ENCODE results near the gene CUX1.

Gene CUX1

DNA sequence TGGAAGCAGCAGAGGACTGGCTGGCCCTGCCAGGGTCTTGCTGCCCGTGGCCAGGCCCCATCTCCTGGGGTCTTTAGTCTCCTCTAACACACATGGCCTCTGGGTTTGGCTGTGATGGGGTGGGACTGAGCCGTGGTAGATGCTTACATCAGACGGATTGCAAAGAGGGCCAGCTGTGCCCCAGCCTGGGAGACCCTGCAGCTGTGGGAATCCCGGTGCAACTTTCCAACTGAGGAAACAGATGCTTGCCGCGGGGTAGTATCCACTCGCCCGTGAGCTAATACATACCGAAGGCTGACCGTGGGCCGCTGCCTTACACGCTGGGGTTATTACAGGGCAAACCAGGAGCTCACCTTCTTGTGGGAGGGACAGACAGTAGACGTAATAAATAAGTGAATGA is 445.1 kb downstream of the CUX1 start:
- ATAC-seq, result no peak
- TF ChIP-seq ZNF565 (CRISPR knock-in tag; conservative IDR thresholded peaks at IDR 0.05; ENCODE audit: low read depth) (no peak), ISL1 (CRISPR knock-in tag; IDR thresholded peaks at IDR 0.05) (no peak)

DNA sequence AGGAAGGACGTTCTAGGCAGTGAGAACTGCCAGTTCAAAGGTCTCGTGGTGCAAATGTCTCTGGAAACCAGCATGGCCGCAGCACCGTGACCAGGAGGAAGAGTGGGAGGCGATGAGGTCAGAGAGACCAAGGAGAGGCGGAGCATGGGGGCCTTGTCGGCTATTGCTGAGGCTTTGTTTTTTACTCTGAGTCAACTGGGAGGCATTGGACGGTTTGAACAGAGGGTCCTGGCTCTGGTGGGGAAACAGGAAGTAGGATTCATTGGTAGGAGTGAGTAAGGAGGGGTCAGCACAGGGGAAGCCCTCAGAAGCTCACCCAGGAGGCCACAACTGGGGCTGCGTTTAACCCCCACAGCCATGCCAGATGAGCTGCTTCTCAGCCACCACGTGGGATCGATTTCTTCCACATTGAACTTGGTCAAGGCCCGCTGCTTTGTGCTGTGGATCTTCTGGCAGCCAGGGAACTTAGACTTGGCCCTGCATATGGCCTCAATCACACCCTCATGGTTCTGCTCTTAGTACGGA is 447.0 kb downstream of the CUX1 start:
- ATAC-seq, result no peak
- no peak for TF ChIP-seq SNAI2 (CRISPR knock-in tag; IDR thresholded peaks at IDR 0.05)
- TF ChIP-seq PPARA (CRISPR knock-in tag; IDR thresholded peaks at IDR 0.05; ENCODE audit: borderline replicate concordance), result no peak
- no peak for TF ChIP-seq TOX (CRISPR knock-in tag; IDR thresholded peaks at IDR 0.05; ENCODE audit: borderline replicate concordance)
- TF ChIP-seq, protein P1, sequence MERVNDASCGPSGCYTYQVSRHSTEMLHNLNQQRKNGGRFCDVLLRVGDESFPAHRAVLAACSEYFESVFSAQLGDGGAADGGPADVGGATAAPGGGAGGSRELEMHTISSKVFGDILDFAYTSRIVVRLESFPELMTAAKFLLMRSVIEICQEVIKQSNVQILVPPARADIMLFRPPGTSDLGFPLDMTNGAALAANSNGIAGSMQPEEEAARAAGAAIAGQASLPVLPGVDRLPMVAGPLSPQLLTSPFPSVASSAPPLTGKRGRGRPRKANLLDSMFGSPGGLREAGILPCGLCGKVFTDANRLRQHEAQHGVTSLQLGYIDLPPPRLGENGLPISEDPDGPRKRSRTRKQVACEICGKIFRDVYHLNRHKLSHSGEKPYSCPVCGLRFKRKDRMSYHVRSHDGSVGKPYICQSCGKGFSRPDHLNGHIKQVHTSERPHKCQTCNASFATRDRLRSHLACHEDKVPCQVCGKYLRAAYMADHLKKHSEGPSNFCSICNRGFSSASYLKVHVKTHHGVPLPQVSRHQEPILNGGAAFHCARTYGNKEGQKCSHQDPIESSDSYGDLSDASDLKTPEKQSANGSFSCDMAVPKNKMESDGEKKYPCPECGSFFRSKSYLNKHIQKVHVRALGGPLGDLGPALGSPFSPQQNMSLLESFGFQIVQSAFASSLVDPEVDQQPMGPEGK (CRISPR knock-in tag; IDR thresholded peaks at IDR 0.05; ENCODE audit: borderline replicate concordance), result no peak
- no peak for TF ChIP-seq ZNF8 (CRISPR knock-in tag; IDR thresholded peaks at IDR 0.05)
- no peak for TF ChIP-seq ISL1 (CRISPR knock-in tag; IDR thresholded peaks at IDR 0.05)
- no peak for TF ChIP-seq ZC3H10 (CRISPR knock-in tag; IDR thresholded peaks at IDR 0.05)
- no peak for TF ChIP-seq CSDC2 (CRISPR knock-in tag; IDR thresholded peaks at IDR 0.05)
- no peak for TF ChIP-seq ZFP30 (CRISPR knock-in tag; IDR thresholded peaks at IDR 0.05)
- TF ChIP-seq OSR1 (CRISPR knock-in tag; IDR thresholded peaks at IDR 0.05), result no peak
- no peak for TF ChIP-seq GLIS3 (CRISPR knock-in tag; IDR thresholded peaks at IDR 0.05)
- TF ChIP-seq, protein P2, sequence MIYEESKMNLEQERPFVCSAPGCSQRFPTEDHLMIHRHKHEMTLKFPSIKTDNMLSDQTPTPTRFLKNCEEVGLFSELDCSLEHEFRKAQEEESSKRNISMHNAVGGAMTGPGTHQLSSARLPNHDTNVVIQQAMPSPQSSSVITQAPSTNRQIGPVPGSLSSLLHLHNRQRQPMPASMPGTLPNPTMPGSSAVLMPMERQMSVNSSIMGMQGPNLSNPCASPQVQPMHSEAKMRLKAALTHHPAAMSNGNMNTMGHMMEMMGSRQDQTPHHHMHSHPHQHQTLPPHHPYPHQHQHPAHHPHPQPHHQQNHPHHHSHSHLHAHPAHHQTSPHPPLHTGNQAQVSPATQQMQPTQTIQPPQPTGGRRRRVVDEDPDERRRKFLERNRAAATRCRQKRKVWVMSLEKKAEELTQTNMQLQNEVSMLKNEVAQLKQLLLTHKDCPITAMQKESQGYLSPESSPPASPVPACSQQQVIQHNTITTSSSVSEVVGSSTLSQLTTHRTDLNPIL (CRISPR knock-in tag; IDR thresholded peaks at IDR 0.05; ENCODE audit: low read depth), result no peak
- TF ChIP-seq ZFP3 (CRISPR knock-in tag; IDR thresholded peaks at IDR 0.05), result no peak
- TF ChIP-seq TCF4 (CRISPR knock-in tag; IDR thresholded peaks at IDR 0.05; ENCODE audit: borderline replicate concordance), result no peak
- TF ChIP-seq RARB (CRISPR knock-in tag; IDR thresholded peaks at IDR 0.05), result no peak
- TF ChIP-seq ARNTL (CRISPR knock-in tag; IDR thresholded peaks at IDR 0.05; ENCODE audit: borderline replicate concordance, low read depth), result no peak
- TF ChIP-seq ESRRG (CRISPR knock-in tag; IDR thresholded peaks at IDR 0.05), result no peak

DNA sequence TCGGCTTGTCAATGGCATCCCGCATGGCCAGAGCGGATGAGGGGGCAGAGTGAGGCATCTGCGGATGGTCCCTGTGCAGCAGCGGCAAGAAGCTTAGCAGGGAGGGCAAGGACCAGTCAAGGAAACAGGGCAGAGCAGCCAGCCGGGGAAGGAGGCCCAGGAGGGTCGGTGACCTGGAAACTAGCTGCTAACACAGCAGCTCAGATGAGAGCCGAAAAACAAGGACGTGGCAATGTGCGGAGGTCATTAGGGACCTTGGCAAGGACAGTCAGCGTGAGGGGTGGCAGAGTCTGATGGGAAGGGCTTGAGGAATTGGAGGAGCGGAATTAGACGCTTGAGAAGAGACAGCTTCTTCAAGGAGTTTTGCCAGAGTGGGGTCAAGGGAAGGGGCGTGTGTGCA is 449.1 kb downstream of the CUX1 start:
- TF ChIP-seq ZFP30 (CRISPR knock-in tag; IDR thresholded peaks at IDR 0.05), result no peak
- TF ChIP-seq ZC3H10 (CRISPR knock-in tag; IDR thresholded peaks at IDR 0.05), result no peak
- TF ChIP-seq, protein P3, sequence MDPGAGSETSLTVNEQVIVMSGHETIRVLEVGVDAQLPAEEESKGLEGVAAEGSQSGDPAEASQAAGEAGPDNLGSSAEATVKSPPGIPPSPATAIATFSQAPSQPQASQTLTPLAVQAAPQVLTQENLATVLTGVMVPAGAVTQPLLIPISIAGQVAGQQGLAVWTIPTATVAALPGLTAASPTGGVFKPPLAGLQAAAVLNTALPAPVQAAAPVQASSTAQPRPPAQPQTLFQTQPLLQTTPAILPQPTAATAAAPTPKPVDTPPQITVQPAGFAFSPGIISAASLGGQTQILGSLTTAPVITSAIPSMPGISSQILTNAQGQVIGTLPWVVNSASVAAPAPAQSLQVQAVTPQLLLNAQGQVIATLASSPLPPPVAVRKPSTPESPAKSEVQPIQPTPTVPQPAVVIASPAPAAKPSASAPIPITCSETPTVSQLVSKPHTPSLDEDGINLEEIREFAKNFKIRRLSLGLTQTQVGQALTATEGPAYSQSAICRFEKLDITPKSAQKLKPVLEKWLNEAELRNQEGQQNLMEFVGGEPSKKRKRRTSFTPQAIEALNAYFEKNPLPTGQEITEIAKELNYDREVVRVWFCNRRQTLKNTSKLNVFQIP (CRISPR knock-in tag; IDR thresholded peaks at IDR 0.05; ENCODE audit: borderline replicate concordance, low read depth), result no peak
- TF ChIP-seq BACH2 (CRISPR knock-in tag; IDR thresholded peaks at IDR 0.05; ENCODE audit: borderline replicate concordance), result no peak
- TF ChIP-seq TOX (CRISPR knock-in tag; IDR thresholded peaks at IDR 0.05; ENCODE audit: borderline replicate concordance), result no peak
- TF ChIP-seq, protein P1 (CRISPR knock-in tag; IDR thresholded peaks at IDR 0.05; ENCODE audit: borderline replicate concordance), result no peak
- TF ChIP-seq ZFP3 (CRISPR knock-in tag; IDR thresholded peaks at IDR 0.05), result no peak
- TF ChIP-seq, protein P4, sequence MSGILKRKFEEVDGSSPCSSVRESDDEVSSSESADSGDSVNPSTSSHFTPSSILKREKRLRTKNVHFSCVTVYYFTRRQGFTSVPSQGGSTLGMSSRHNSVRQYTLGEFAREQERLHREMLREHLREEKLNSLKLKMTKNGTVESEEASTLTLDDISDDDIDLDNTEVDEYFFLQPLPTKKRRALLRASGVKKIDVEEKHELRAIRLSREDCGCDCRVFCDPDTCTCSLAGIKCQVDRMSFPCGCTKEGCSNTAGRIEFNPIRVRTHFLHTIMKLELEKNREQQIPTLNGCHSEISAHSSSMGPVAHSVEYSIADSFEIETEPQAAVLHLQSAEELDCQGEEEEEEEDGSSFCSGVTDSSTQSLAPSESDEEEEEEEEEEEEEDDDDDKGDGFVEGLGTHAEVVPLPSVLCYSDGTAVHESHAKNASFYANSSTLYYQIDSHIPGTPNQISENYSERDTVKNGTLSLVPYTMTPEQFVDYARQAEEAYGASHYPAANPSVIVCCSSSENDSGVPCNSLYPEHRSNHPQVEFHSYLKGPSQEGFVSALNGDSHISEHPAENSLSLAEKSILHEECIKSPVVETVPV (CRISPR knock-in tag; IDR thresholded peaks at IDR 0.05), result no peak
- no peak for TF ChIP-seq CSDC2 (CRISPR knock-in tag; IDR thresholded peaks at IDR 0.05)
- no peak for TF ChIP-seq ZNF8 (CRISPR knock-in tag; IDR thresholded peaks at IDR 0.05)
- TF ChIP-seq ARNTL (CRISPR knock-in tag; IDR thresholded peaks at IDR 0.05; ENCODE audit: borderline replicate concordance, low read depth), result no peak
- no peak for TF ChIP-seq SNAI2 (CRISPR knock-in tag; IDR thresholded peaks at IDR 0.05)
- TF ChIP-seq ESRRG (CRISPR knock-in tag; IDR thresholded peaks at IDR 0.05), result no peak
- TF ChIP-seq, protein P5, sequence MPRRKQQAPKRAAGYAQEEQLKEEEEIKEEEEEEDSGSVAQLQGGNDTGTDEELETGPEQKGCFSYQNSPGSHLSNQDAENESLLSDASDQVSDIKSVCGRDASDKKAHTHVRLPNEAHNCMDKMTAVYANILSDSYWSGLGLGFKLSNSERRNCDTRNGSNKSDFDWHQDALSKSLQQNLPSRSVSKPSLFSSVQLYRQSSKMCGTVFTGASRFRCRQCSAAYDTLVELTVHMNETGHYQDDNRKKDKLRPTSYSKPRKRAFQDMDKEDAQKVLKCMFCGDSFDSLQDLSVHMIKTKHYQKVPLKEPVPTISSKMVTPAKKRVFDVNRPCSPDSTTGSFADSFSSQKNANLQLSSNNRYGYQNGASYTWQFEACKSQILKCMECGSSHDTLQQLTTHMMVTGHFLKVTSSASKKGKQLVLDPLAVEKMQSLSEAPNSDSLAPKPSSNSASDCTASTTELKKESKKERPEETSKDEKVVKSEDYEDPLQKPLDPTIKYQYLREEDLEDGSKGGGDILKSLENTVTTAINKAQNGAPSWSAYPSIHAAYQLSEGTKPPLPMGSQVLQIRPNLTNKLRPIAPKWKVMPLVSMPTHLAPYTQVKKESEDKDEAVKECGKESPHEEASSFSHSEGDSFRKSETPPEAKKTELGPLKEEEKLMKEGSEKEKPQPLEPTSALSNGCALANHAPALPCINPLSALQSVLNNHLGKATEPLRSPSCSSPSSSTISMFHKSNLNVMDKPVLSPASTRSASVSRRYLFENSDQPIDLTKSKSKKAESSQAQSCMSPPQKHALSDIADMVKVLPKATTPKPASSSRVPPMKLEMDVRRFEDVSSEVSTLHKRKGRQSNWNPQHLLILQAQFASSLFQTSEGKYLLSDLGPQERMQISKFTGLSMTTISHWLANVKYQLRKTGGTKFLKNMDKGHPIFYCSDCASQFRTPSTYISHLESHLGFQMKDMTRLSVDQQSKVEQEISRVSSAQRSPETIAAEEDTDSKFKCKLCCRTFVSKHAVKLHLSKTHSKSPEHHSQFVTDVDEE (CRISPR knock-in tag; IDR thresholded peaks at IDR 0.05), result no peak
- TF ChIP-seq, protein P2 (CRISPR knock-in tag; IDR thresholded peaks at IDR 0.05; ENCODE audit: low read depth), result no peak
- TF ChIP-seq TCF4 (CRISPR knock-in tag; IDR thresholded peaks at IDR 0.05; ENCODE audit: borderline replicate concordance), result no peak
- TF ChIP-seq ZNF70 (CRISPR knock-in tag; IDR thresholded peaks at IDR 0.05), result no peak
- no peak for TF ChIP-seq PPARA (CRISPR knock-in tag; IDR thresholded peaks at IDR 0.05; ENCODE audit: borderline replicate concordance)
- no peak for TF ChIP-seq ZNF565 (CRISPR knock-in tag; conservative IDR thresholded peaks at IDR 0.05; ENCODE audit: low read depth)
- no peak for TF ChIP-seq RARB (CRISPR knock-in tag; IDR thresholded peaks at IDR 0.05)
- ATAC-seq, result no peak

Data from SK-N-SH treated with all-trans-retinoic acid at 6 μM for 48 hours (cell line).